ENCODE measurements around the gene TMEM267. TPM values are rescaled to one million over a fixed set of nuclear protein-coding genes. Genes with fewer than 3 reads are reported as not detected.
"Not testable (repeated sequence)": the region's sequence is repeated elsewhere in the genome, so short reads cannot be mapped to it uniquely, and the experiment has no call there.

Gene TMEM267
- total RNA-seq: 5.8 and 10.2 TPM in 2 replicates

- DNase-seq: peak; percentile 96
Measured at GRCh38 chr5:43483298-43484105, at the start of gene TMEM267. TMEM267 (minus strand) TSS chr5:43483865; CDS start chr5:43453969, 29,896 bp downstream.

- no peak for DNase-seq
Measured at GRCh38 chr5:43530648-43531047, 47.0 kb upstream of the TMEM267 start.

- DNase-seq: no peak
Measured at GRCh38 chr5:43523662-43524072, 40.0 kb upstream of the TMEM267 start.

GRCh38 chr5:43520615-43521014 is 37.0 kb upstream of the TMEM267 start:
- no peak for DNase-seq

- no peak for DNase-seq
Measured at GRCh38 chr5:43515678-43516048, 32.0 kb upstream of the TMEM267 start.

- peak; percentile 97 for DNase-seq
Measured at GRCh38 chr5:43514816-43515677, 31.4 kb upstream of the TMEM267 start, which contains the start of gene C5orf34. C5orf34 (minus strand) TSS chr5:43515148; CDS start chr5:43509339, 5,809 bp downstream.

- peak; percentile 63 for DNase-seq
Measured at GRCh38 chr5:43514471-43514815, 30.8 kb upstream of the TMEM267 start.

GRCh38 chr5:43514025-43514424 is 30.4 kb upstream of the TMEM267 start:
- peak; percentile 8 for DNase-seq

- not testable (repeated sequence) for DNase-seq
Measured at GRCh38 chr5:43511062-43511461, 27.4 kb upstream of the TMEM267 start.

- no peak for DNase-seq
Measured at GRCh38 chr5:43498581-43498980, 14.9 kb upstream of the TMEM267 start.

GRCh38 chr5:43497311-43498104 is 13.8 kb upstream of the TMEM267 start:
- no peak for DNase-seq

GRCh38 chr5:43491326-43491725 is 7.7 kb upstream of the TMEM267 start:
- DNase-seq: no peak

- no peak for DNase-seq
Measured at GRCh38 chr5:43486353-43486752, 2.7 kb upstream of the TMEM267 start.

GRCh38 chr5:43485406-43485805 is 1.7 kb upstream of the TMEM267 start:
- no peak for DNase-seq

- peak; percentile 91 for DNase-seq
Measured at GRCh38 chr5:43484106-43484849, 613 bp upstream of the TMEM267 start.

- peak; percentile 13 for DNase-seq
Measured at GRCh38 chr5:43482490-43483297, 971 bp downstream of the TMEM267 start.

- DNase-seq: no peak
Measured at GRCh38 chr5:43469671-43470391, 13.8 kb downstream of the TMEM267 start.

GRCh38 chr5:43467100-43467499 is 16.6 kb downstream of the TMEM267 start:
- no peak for DNase-seq

GRCh38 chr5:43465455-43465854 is 18.2 kb downstream of the TMEM267 start:
- DNase-seq: not testable (repeated sequence)

- DNase-seq: no peak
Measured at GRCh38 chr5:43461066-43461465, 22.6 kb downstream of the TMEM267 start.
